GM18508 (cell line): Measurements from ENCODE around the gene BAG5.

Source experiments
- ATAC-seq: cut with Tn5 transposase; IDR thresholded peaks from one replicate; pipeline ENCODE4 v1.9.1; 2021; ENCODE audit warnings: moderate number of reproducible peaks; ENCODE audit not compliant: insufficient read depth, unreplicated experiment

BAG5 gene

DNA sequence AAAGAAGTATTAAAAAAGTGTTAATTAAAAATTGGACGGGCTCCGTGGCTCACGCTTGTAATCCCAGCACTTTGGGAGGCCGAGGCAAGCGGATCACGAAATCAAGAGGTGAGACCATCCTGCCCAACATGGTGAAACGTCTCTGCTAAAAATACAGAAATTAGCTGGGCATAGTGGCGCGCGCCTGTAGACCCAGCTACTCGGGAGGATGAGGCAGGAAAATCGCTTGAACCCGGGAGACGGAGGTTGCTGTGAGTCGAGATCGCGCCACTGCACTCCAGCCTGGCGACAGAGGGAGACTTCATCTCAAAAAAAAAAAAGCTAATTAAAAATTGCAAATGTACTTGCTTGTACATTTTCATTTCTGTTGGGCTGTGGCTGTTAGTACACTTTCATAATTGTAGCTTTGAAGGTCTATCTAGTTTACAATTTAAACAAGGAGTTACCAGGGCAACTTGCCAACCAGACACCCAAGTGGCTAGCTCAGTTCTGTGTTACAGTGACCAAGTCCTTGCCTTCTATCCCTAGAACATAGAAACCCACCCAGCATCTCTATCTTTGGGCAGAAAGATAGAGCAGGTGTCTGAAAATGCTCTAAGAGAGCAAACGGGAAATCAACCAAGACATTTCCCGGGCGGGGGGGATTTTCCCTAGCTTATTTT lies 1.5 kb upstream of the BAG5 start:
- ATAC-seq = no peak

DNA sequence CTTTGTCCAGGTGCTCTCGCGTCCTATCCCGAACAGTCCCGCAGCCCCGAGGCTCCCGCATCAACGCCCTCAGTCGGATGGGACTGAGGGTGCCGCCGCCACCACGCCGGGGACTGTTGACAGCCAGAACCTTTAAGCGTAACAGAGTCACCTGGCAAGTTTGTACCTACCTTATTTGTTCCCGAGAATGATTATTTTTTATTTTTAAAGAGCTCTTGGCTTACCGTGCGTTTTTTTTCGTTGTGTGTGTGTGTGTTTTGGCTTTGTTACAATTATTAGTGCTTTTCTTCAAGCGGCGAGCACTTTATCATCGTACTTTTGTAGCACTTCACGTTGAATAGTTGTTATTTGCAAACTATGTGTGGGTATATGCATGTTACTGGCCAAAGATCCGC lies 766 bp upstream of the BAG5 start:
- ATAC-seq = no peak

DNA sequence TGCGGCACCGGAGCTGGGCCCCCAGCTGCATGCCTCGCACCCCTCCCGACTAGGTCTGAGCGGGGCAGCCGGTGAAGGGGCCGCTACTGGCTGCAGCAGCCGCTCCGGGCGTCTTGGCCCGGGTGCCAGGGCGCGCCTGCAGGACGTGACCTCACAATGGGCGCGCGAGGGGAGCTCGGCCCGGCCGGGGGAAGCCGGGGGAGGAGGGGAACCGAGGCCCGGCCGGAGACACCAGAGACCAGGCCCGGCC lies 353 bp downstream of the BAG5 start:
- ATAC-seq = no peak

DNA sequence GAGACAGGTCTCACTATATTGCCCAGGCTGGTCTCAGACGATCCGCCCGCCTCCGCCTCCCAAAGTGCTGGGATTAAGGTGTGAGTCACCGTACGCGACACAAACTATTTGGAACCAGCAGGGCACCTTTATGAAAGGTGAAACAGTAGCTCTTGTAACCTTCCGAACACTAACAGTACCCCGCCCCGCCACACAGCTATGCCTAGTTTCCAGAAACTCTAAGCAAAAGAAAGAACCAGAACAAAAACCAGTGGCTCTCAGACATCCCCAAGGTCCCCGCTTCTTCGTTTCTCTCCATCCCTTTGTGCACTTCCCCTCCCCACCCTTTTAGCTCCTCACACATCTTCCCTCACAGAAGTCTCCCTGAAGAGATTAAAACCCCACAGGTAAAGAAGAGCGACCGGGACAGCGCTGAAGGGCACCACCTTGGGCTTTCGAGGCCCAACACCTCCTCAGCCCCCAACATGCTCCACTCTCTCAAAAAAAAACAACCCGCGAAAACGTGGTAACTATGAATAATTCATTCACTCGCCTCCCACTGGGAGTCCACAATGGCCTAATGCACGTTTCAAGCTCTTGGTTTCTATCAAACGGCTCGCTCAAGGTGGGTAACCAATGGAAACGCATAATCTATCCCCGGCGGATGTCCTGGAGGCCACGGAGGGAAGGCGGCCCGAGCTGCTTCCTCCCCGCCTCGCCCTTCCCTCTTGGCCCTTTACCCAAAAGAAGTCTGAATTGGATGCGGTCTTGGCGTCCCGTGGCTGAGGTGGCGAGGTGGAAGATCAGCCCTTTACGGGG lies 877 bp downstream of the BAG5 start:
- ATAC-seq = no peak

DNA sequence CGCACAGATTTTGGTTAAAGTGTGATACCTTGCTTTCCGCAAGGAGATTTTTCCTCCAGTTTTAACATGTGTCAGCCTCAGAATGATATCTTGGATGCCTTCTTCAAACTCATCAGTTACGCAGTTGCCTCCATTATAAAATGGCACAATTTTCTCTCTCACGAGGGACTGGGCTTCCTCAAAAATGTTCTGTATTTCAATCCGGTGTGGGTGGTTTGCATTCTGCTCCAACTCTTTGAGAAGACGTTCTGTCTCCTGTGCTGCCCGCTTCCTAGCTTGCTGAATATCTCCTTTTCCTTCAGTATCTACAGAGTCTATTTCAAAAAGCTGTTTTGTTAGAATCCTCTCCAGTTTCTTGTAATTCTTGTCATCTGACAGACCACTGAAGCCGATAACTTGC lies 1.8 kb downstream of the BAG5 start:
- ATAC-seq = no peak

DNA sequence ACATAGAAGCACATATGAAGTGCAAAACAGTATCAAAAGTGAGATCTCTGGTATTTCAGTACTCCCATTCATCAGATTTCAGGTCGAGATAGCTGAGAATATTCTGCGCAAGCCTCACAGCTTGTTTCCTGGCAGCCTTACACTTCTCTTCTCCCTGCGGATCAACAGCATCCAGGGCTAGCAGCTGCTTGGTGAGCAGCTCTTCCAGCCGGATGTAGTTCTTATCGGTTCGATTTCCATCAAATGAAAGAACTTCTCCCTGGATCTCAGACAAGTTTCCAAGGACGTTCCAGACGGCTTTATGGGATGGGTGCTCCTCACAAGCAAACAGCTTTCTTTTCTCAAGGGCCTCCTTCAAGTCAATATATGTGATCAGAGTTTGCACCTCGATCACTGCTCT lies 2.7 kb downstream of the BAG5 start:
- no peak for ATAC-seq

DNA sequence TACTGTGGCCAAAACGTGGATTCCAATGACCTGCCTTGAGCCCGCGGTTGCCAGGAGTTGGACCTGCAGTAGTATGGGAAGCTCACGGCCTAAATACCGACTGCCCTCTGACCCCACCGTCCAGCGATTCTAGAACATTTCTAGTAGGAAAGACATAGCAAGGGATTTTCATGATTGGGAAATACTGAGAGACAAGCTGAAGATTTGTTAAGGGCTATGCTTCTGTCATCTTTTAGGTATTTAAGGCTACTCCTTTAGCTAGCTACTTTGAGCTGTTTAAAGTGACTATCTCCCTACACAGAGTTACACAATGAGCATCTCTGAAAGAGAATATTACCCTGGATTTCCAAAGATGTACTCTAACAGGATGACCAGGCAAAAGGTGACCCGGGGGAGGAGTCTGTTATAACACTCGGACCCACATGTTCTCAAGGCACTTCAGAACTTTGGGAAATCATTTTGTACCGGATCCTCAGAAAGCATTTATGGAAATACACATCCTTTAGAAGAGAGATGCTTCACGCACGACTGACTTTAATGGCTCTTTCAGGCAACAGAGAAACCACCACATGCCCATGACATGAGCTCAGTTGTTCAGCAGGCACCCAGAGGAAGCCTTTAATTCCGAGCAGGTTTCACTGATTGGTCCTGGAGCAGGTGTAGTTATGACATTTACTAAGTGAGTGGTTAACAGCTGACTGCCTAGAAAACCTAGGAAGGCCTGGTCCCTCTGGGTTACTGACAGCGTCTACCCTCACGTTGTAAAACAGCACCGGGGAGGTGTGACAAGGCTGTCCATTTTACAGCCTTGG lies 4.2 kb downstream of the BAG5 start:
- no peak for ATAC-seq

DNA sequence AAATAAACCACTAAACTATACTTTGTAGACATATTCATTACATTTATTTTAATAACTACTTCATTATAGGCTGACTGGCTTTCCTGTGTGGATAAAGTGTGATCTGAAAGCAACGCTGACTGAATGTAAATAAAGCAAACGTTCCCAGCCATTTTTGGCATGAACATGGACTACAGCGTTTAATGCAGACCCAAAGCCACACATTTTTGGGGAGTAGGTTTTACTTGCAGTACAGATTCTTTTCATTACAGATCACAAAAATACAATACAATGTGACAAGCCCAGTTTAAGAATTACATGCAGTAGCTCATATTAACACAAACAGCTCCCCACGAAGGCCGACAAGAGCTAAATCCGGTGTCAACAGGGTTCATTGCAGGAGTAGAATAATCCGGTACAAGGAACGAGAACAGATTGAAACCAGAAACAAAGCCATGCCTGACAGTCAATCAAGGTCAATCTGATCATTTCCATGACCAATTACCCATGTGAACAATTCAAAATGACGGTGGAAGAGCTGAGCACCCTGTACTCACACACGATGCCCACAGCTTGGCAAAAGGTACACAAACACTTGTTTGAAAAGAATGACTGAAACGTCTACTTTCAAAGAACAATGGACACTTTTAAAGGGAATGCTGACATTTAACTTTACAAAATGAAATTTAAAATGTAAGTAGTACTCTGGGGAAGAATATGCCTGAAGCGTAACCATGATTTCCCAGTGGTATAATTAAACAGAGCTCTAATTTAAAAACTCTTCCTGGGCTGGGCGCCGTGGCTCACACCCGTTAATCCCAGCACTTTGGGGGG lies 5.3 kb downstream of the BAG5 start:
- ATAC-seq = no peak

DNA sequence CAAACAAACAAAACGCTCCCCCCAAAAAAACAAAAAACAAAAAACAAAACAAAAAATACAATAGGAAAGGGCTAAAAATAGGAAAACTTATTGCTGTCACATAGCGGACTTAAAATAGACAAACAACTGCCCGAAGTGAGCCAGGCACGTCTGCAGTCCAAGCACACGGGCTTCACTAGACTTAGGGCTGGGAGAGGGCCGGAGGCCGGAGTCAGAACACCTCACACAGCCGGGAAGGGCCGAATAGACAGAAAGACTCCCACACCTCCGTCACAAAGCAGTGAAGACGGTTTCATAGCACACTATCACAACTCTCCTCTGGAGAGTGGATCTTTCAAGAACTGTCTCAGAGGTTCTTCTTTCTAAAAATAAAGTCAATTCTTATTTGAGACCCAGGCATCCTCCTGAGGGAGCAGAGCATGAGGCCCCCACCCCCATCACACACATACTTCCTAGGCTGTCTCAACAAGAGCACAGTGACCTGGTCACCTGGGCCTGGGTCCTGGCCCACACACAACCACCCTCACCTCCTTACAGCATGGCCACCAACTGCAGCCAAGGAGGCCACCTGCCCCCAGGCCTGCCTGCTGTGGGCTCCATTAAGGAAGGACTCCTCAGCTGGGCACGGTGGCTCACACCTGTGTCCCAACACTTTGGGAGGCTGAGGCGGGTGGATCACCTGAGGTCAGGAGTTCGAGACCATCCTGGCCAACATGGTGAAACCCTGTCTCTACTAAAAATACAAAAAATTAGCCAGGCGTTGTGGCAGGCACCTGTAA lies 6.7 kb downstream of the BAG5 start:
- no peak for ATAC-seq

DNA sequence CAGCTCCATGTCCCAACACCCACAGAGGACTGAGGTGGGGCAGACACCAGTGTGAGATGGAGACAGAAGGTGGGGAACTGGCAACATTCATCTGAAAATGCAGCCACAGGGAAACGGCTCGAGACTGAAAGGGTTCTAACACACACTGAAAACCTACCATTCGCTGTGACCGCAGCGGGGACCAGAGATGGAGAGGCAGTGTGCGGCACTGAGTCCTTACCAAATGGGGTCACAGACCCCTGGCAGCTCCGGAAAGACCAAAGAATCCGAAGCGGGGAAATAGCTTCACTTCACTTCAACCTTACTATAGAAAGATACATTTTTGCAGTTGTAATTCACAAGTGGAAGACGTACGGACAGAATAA lies 9.6 kb downstream of the BAG5 start:
- ATAC-seq = no peak

DNA sequence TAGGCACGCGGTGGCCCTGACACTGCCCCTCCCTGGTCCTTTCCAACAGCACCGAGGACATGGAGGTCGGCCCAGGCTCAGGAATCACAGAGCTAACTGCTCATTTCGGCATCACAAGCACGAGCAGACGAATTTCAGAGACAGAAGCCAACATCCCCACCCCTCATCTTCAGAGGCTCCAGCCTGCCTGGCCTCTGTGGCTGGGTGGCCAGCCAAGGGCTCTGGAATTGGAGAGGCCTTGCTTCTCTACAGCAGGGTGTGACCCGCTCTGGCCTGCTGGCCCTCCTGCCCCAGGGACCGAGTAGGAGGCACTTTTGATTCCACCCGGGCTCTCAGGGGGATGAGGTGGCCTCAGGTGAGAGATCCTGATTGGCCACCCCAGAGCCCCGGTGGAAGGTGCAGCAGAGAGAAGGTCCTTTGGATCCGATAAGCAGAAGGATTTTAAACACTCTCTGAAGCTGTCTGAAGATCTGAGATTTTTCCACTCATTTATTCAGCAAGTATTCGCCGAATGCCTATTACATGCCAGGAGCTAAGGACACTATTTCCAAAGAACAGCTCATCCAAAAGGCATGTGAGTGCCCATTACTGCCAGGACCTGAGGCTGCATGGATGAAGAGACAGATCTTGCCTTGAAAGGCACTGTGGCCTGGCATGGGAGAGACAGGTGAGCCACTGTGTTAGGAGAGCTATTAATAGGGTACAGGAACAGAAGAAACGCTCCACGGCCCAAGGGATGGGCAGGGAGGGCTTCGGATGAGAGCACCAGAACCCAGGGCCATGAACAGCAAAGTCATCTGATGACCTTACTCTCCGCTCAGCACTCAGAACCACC lies 10.2 kb downstream of the BAG5 start:
- no peak for ATAC-seq

DNA sequence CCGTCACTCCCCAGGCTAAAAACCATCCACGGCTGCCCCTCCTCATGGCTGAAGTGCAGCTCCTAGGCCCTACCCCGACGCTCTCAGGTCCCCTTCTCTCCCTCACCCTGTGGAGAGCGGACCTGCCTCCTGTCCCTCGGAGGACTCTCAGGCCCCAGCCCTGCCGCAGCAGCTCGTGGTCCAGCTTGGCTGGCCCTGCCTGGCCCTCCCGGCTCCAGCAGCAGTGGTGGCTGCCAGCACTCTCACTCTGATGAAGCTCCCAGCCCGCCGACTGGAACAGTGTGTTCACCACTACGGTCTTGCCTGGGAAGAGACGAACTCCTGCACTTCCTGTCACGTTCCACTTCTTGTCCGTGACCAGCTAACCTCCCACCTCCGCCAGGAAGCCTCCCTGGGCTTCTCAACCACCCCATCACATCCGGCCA lies 11.1 kb downstream of the BAG5 start:
- ATAC-seq = no peak

DNA sequence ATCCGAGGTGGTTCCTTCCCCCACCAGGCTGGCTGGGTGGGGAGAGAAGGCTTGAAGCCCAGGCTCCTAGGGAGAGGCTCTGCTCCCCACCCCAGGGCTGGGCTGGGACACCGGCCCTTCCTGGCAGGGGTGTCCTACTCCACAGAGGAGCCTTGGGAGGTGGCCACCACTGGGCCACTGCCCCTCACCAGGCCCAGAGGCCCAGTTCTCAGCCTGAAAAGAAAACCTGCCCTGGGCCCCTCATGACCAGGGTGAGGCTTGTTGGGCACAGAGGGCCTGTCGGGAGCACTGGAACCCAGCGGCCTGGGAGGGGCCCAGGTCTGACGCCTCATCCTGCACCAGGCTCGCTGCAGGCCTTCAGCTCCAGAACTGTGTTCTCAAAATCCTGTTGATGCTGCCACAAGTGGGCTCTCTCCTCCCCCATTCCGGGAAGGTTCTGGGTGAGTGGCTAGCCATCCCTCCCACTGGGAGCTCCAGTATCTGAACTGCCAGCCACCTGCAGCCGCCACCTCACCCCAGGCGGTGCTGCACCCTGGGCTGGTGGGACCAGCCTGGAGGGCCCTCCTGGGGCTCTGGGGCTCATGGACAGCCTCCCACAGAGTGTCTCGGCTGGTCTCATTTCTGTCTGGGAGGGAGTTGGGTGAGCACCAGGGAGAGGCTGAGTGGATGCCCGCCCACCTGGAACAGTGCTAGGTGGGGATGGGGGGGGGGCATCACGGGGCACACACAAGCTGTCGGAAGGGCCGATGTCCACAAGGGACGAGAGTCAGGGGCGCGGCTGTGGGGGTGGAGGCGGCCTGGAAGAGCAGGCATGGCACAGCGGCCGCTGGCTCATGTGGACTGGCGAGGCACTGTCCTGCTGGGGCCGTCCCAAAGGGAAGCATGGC lies 11.8 kb downstream of the BAG5 start:
- no peak for ATAC-seq

DNA sequence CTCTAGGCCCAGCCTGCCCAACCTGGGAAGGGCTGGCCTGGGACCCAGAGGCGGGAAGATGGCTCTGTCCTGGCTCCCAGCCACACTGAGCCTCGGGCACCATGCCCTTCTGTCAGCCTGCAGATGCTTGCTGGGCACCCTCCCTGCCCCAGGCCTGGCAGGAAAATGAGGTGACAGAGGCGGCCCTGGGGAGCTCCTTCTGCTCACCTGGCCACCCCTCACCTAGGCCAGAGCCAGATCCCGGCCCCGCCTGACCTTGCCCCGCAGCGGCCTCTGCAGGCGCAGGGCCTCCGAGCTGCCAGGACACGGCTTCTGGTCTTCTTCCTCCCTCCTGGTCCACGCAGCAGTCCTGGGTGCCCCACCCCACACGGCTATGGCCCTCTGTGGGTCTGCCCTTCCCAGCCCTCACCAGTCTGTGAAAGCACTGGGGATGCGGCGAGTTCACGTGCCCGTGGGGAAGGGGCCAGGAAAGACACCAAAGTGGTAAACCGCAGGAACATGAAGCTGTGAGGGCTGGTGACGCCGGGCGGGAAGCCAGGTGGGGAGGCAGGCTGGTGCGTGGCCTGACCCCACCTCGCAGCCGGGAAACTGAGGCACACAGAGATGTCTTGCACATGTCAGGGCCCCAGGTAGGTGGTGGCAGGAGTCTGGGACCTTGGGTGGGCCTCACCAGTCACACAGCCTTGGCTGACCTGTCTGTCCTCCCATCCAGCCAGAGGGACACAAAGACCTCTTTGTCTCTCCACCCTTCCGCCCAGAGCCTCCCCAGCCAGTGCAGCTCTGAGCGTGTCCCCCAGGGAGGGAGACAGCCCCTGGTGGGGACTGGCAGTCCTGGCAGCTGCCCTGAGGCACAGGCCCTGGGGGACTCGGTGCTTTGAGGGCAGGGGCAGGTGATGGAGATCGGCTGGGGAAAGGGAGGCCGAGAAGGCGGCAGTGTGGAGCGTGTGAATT lies 12.8 kb downstream of the BAG5 start:
- ATAC-seq = no peak

DNA sequence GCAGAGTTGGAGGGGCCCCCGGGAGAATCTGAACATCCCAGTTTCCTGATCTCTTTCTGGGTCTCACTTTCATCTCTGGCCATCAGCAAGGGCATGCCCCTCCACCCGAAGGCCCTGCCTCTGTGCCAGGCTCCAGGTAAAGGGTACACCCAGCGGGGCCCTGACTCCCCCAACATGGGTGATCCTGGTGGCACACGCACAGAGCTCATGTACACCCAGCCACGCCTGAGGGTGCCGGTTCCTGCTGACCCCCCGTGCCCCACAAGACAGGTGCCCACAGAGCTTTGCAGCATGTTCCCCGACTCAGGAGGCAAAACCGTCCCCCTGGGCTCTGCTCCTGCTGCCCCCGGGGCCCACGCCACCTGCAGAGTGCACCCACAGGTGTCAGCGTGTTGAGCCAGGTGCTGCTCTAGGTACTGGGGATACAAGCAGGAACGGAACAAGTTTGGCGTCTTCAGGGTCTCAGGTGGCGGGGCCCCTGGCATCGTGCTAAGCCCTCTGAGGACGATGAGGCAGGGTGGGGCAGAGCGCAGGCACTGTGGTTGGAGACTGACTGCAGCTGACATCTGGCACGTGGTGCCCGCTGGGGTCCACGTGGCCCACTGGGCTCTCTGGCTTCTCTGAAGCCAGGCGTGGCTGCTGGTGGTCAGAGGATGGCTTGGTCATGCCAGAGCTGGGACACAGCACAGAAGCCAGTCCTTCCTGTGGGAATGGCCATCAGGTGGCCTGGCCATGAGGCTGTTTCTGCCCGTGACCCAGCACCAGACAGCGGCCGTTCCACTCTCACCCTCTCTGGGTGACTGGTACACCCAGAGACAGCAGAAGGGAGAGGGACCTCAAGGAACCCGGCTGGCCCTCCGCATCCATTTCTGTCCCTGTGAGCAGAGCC lies 13.8 kb downstream of the BAG5 start:
- no peak for ATAC-seq

DNA sequence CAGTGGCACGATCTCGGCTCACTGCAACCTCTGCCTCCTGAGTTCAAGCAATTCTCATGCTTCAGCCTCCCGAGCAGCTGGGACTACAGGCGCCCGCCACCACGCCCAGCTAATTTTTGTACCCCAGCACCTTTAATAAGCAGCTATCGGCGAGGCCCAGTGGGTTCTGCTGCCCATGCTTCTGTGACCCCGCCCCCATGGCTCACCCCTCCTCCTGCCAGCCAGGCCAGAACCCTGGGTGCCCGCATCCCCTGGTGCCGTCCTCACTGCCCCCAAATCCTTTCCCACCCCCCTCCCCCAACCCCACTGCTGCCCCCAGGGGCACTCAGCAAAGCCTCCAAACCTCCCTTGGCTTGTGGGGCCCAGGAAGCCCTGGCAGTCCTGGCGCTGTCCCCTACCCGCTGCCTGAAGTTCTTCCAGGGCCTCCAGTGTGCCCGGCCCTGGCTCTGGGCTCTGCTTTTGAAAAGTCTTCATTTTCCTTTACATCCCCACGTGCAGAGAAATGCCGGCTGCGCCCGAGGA lies 14.5 kb downstream of the BAG5 start:
- no peak for ATAC-seq
